Measurements from ENCODE around the gene GPR85.
"Not testable (repeated sequence)": the region's sequence is repeated elsewhere in the genome, so short reads cannot be mapped to it uniquely, and the experiment has no call there.

GPR85 gene

DNA sequence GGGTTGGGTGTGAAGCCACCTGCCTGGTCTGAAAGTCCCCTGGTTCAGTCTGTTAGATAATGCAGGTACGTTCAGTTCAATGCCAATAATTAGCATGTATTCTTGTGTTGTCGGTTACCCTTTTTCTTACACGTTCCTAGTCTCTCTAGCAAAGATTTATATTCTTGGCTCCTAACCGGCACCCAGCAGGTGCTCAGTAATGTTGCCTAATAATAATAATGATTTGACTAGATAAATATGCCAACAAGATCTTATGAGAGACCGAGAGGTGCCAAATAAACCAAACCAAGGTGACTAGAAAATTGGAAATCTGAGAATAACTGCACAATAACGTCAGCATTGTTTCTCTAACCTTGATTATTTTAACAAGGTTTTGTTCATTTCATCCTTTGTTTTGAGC, 32.8 kb upstream of the GPR85 start:
- no peak for DNase-seq (ENCODE audit: extremely low read depth, low read depth)
- TF ChIP-seq, protein P1, sequence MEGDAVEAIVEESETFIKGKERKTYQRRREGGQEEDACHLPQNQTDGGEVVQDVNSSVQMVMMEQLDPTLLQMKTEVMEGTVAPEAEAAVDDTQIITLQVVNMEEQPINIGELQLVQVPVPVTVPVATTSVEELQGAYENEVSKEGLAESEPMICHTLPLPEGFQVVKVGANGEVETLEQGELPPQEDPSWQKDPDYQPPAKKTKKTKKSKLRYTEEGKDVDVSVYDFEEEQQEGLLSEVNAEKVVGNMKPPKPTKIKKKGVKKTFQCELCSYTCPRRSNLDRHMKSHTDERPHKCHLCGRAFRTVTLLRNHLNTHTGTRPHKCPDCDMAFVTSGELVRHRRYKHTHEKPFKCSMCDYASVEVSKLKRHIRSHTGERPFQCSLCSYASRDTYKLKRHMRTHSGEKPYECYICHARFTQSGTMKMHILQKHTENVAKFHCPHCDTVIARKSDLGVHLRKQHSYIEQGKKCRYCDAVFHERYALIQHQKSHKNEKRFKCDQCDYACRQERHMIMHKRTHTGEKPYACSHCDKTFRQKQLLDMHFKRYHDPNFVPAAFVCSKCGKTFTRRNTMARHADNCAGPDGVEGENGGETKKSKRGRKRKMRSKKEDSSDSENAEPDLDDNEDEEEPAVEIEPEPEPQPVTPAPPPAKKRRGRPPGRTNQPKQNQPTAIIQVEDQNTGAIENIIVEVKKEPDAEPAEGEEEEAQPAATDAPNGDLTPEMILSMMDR (IDR thresholded peaks at IDR 0.05; ENCODE audit: low read depth, low read length), result no peak

DNA sequence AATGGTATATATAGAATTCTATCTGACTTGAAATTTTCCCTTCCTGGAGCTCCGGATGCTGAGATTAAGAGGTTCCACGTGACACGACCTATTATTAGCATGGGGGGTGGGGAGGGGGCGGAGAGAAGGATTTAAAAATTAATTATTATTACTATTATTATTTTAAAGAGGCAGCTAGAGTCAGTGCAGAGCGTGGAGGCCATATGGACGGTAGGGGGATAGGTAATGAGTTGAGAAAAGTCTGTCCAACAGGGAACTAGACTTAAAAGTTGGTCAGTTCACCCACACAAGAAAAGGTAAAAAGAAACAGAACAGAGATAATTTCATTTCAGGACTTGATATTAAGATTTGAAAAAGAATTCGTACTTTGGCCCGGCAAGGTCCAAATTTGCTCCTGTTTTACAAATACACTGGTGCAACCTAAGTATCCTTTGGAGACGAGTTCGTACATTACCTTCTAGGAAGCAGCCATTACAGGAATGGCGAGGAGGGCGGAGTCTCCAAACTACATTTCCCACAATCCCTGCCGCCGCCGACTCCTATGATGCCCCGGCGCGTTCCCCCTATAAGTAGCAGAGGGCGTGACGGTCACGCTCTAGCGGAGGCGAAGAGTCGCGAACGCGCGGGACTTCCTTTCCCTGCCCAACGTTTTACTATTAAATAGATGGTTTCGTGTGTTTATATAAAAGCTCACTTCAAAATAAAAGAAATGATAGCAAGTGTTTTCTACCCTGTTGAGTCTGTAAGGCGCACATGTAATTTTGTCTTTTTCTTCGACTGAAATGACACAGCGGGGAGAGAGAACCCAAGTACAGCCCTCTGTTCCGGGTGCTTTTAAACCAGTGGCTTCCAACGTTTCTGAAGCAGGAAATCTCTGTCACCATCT, 31.7 kb upstream of the GPR85 start, which contains the start of gene SMIM30:
Gene SMIM30, minus strand, starts transcription at position 481 of the 886 bp plus-strand sequence. CDS start 976 bp downstream, outside the sequence.
- TF ChIP-seq, protein P1 (IDR thresholded peaks at IDR 0.05; ENCODE audit: low read depth, low read length), result no peak
- peak; percentile 57 for DNase-seq (ENCODE audit: extremely low read depth, low read depth)

DNA sequence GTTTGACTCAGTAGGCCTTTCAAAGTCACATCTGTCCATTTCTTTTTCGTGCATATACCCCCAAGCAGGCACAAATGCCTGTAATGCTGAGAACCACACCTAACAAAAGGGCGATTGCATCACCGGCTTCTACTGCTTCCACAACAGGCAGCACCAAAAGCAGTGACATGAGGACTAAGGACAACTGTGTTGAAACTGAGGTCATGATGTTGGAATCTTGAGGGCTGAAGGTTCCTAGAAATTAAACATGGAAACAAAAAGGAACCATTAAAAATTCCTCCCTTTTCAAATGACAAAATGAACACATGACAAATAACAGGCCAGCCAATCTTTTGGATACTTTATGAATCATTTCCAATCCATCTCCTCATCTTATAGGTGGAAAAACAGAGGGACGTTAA, 30.7 kb upstream of the GPR85 start:
- not testable (repeated sequence) for DNase-seq (ENCODE audit: extremely low read depth, low read depth)

DNA sequence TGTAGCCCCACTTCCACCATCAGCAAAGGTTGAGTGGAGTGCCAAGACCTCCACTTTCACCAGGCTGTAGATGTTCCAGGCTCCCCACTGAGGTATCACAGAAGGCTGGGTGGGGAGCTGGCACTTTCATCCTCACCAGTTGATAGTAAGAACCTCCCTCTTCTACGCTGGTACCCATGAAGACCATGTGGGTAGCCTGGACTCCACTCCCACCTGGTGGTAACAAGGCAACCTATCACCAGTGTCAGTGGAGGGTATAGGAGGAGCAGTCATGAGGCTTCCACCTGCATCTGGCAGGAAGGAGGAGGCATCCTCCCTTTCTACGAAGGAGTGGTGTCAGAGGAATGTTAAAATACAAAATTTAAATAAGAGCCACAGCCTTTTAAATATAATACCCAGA, 27.3 kb upstream of the GPR85 start:
- DNase-seq (ENCODE audit: extremely low read depth, low read depth), result no peak
- TF ChIP-seq, protein P1 (IDR thresholded peaks at IDR 0.05; ENCODE audit: low read depth, low read length), result peak; percentile 4

DNA sequence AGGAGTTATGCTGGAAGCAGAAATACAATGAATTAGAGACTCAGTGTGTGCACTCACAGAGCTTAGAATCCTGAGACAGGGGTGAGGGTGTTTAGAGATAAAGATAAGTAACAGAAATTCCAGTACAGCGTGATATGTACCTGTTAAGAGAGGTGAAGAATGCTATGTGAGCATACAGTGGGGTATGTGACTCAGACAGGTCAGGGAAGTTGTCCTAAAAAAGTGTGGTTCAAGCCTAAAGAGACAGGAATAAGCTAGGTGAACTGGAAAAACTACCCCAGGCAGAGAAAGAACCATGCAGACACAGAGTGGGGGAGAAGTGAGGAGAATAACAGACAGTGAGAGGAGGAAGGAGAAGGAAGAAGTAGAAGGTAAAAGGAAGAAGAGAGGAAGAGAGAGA, 23.1 kb upstream of the GPR85 start:
- DNase-seq (ENCODE audit: extremely low read depth, low read depth), result no peak
- TF ChIP-seq, protein P1 (IDR thresholded peaks at IDR 0.05; ENCODE audit: low read depth, low read length), result no peak

DNA sequence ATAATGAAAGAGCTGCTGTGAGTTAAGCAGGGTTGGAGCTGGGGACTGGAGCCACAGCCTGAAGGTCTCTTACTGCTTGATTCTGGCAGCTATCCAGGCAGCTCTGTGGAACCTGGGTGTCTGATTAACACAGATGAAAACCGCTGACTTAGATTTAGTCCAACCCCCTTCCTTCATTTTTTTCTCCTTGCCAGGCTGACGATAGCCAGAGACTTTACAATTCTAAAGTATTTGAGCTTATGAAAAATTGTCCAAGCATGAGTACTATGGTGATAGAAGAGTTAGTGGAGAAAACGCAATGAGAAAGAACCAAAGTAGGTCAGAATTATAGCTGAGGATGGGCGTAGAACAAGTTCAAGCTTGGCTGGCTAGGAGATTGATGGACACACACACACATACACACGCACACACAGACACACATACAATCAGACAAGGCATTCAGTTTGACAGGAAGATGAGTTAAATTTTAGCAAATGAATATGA, 13.5 kb upstream of the GPR85 start:
- DNase-seq (ENCODE audit: extremely low read depth, low read depth), result no peak
- TF ChIP-seq, protein P1 (IDR thresholded peaks at IDR 0.05; ENCODE audit: low read depth, low read length), result no peak

DNA sequence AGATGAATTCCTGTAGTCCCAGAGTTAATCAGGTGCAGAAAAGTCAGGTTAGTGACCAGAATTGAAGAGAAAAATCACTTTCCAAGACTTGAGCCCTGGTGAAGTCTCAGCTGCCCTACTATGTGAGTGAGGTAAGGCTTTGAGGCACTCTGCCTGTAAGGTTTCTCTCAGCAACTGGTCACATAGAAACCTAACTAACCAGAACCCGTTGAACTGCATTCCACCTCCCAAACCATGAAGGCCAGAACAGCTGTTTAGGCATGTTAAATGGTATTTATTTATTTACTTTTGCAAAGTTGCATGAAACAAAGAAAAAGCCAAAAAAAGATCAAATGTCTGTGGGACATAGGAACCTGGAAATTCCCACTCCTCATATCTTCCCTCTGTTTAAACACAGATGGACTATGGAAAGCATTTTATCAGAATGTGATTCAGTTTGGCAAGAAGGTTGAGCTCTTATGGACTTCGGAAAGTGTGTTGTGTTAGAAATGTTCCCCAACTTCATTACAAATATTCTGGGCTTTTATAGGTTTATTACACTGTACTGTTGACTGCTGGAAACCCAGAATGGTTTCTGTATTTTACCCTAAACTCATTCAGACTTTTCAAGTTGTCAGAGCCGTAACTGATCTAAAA, 12.8 kb upstream of the GPR85 start:
- TF ChIP-seq, protein P1 (IDR thresholded peaks at IDR 0.05; ENCODE audit: low read depth, low read length), result no peak
- DNase-seq (ENCODE audit: extremely low read depth, low read depth), result no peak

Data from AG09319 (cell line).